Activated T-cell treated with anti-CD3 and anti-CD28 coated beads, Interleukin-2, amount 50 U/mL, for 48 hours (primary cell): Measurements from ENCODE around the gene NDUFAF3.

Source experiments
- DNase-seq, 2 experiments: peaks; one replicate each; pipeline ENCODE4 v3.0.0-alpha.2; 2020

Gene NDUFAF3

GRCh38 chr3:49019941-49020329 is 2.0 kb upstream of the NDUFAF3 start:
- no peak for DNase-seq

GRCh38 chr3:49020330-49021212 is 1.4 kb upstream of the NDUFAF3 start:
- peak; percentile 54 to 59 for DNase-seq

DNA sequence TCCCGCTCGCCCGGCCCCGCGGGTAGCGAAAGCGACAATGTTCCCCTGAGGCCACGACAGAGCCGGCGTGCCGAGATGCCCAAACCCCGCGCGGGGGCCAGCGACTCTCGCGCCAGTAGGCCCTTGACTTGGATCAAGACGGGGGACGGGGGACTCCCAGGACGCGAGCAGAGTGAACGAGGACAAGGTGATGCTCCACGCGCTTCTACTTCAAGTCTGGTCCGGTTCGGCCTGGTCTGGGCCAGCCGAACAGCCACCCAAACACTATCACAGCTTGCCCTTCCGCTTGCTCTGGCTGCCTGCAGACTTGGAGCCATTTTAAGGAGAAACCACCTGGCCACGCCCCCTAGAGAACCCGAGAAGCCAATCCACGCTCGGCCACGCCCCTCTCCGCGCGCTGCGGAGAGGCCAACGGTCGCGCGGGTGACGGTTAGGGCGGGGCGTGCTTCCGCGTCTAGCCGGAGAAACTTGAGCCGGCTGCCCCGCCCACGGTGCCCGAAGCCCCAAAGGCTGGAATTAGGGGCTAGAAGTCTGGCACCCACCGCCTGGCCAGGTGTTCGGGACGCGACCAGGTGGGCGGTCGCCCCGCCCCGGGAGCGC is 608 bp upstream of the NDUFAF3 start:
- DNase-seq: peak; percentile 99

DNA sequence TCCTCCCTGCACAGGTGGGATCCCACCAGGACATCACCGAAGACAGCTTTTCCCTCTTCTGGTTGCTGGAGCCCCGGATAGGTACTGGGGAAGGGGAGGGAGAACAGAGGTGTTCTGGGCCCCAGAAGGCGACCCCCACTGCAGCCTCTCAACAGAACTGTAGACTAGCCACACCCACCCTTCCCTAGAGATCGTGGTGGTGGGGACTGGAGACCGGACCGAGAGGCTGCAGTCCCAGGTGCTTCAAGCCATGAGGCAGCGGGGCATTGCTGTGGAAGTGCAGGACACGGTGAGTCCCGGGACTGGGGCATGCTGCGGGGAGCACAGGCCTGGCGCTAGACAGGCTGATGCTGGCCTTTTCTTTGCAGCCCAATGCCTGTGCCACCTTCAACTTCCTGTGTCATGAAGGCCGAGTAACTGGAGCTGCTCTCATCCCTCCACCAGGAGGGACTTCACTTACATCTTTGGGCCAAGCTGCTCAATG is 809 bp downstream of the NDUFAF3 start:
- peak; percentile 60 for DNase-seq

DNA sequence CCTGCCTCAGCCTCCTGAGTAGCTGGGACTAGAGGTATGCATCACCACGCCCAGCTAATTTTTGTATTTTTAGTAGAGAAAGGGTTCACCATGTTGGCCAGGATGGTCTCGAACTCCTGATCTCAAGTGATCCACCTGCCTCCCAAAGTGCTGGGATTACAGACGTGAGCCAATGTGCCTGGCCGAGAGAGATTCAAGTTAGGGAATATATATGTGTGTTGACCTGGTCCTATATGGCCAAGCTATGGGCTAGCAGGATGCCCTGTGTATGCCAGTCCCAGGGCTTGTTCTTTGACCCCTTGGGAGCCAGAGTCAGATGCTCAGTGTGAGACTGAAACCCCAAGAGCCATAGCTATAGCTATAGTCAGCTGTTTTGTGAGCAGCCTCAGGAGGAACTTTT is 1.9 kb downstream of the NDUFAF3 start:
- no peak for DNase-seq

GRCh38 chr3:49024449-49024848 is 2.5 kb downstream of the NDUFAF3 start:
- DNase-seq: no peak

DNA sequence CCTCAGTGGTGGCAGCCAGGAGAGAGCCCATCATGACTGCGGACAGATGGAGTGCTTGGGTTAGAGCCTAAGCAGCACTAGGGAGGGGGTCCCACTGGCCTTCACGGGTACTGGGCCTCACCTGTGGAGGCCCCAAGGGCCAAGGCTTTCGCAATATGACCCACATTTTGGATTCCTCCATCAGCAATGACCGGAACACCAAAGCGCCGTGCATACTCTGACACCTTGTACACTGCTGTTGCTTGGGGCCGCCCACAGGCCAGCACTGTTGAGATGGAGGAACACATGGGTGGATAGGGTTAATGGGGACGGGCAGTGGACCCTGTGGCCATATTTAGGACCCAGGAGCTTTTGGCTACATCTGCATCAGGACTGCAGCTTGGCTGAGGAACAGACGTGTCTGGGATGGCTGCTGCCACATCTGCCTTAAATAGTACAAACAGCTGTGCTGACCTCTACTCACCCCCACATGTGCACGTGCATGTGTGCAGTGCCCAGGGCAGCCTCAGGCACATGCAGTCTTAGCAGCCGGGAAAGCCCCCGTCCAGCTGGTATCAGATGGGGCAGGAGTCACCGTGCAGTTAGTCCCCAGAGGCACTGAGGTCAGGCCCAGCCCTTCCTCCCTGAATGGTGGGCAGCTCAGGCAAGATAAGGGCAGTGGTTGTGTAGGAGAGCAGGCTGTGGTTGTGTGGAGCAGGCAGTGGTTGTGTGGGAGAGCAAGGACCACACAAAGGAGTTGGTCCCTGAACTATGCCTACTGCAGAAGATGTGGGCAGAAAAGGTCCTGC is 3.3 kb downstream of the NDUFAF3 start:
- no peak for DNase-seq

DNA sequence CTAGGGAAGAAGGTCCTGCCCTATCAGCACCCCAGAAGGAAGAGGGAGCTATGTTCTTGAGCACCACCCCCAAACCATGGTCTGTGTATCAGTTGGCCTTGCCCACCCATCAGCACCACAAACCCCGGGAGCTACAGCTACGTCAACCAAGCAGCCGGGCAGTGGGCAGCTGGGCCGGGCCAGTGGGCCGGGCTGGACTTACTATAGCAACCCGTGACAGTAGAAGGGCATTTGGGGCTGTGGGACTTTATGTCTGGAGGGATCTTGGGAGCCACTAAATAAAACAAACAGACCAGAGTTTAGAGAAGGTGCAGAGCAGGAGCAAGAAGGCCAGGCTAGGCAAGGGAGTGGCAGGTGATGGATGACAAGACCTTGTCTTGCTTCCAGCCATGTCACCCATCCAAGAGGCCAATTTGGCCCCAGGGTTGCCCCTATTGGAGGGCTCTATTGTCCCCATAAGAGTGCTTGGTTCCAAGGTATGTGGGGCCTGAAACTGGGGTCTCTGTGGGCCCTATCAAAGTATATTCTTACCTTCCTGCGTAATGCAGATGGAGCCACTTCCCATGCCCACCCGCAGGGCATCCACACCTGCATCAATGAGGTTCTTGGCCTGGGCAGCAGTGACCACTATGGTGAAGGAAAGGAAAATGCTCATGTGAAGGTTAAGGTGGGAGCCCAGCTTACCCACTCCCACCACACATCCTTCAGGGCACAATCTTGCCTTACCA is 4.0 kb downstream of the NDUFAF3 start:
- no peak for DNase-seq

- no peak for DNase-seq
Measured at GRCh38 chr3:49026536-49026935, 4.6 kb downstream of the NDUFAF3 start.

DNA sequence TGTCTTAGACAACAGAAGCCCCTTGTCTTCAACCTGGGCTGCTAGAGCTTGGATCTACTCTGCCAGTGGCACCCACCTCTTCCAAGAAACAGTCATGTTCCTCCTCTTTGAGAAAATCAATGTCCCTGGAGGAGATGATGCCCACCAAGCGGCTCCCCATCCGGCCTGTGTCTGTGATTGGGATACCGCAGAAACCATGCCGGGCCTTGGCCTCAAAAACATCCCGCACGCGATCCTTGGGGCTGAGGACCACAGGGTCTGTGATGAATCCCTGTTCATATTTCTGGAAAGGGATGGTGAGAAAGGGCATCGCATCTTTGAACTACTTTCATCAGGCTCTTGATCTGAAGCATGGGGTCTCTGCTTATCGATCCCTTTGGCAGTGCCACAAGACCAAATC is 5.7 kb downstream of the NDUFAF3 start:
- no peak for DNase-seq

DNA sequence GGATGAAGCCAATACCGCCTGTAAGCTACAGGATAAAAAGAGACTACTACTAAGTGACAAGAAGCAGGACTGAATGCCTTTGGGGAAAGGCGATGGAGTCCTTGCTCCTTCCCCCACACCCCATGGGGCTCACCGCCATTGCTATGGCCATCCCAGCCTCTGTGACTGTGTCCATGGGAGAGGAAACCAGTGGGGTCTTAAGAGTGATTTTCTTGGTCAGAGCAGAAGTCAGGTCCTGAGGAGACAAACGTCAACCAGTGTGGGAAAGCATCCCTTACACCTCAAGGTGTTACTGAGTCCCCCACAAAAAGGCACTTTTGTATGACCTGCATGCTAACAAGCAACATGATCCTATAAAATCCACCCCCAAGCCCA is 6.4 kb downstream of the NDUFAF3 start:
- DNase-seq: no peak

DNA sequence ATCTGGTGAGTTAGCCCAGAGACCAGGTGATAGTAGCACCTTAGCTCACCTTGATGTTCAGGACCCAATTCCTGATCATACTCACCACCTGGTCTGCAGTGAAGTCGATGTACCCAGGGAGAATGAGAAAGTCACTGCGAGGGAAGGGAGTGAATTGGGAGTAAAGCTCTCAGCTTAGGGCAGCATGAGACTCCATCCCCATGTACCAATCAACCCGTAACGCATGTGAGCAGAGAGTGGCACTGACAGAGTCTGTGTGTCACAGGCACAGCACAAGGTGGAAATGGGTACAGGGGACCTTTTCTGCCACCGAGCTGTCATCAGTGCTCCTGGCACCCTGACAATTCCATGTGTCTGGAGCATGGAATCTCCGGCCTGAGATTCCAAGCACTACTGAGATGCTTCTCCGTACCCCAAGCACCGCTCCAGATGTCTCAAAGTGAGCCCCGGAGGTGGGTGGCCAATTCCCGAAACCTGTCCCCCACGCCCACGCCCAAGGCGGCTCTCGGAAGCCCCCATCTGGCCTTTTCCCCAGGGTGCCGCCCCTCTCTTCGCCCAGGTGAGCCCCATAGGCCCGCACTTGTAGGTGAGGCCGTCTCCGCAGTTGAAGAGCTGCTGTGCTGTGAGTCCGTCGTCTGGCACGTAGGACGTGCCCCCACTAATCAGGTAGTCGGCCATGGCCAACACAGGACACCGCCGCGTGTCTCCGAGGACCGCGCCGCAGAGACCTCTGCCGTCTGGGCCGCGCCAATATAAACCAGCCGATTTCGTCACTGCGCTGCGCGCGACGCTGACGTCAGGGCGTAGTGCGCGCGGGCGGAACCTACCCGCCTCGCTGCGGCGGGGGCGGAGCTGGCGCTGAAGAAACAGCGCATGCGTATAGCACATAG is 7.0 kb downstream of the NDUFAF3 start, which contains the start of gene IMPDH2:
Gene IMPDH2, minus strand, starts transcription at position 726 of the 890 bp plus-strand sequence. Its CDS starts 48 bp downstream, at position 678.
- DNase-seq: peak; percentile 96 to 97

DNA sequence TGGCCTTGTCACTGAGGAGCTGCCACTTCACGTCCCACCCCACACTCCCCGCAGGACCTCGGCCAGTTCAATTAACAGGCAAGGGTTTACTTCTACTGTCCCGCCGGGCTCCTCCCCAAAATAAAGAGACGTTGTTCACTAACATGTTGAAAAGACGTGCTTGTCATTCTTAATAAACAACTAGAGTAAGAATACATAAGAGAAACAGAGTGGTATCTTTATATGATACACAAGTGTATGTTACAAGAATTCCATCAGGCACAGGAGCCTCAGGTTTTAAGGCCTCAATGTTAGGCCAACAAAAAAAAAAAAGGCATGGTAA is 7.6 kb downstream of the NDUFAF3 start:
- no peak for DNase-seq

DNA sequence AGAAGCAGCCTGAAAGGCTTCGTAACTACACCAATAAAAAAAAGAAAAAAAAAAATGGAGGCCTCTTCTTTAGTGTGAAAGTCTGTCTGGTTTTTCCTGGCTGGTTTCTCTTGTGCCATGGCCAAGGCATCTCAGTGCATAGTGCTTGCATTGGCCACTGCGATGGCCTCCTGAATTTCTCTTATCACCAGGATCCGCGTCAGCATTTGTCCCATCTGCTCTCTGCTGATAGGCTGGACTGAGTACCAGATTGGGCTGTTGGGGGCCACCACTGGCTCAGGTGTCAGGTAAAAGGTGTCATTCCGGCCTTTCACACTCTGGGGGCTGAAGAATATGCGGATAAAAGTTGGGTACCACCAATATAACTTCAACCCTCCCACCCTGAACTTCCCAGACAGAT is 8.4 kb downstream of the NDUFAF3 start:
- DNase-seq: no peak

DNA sequence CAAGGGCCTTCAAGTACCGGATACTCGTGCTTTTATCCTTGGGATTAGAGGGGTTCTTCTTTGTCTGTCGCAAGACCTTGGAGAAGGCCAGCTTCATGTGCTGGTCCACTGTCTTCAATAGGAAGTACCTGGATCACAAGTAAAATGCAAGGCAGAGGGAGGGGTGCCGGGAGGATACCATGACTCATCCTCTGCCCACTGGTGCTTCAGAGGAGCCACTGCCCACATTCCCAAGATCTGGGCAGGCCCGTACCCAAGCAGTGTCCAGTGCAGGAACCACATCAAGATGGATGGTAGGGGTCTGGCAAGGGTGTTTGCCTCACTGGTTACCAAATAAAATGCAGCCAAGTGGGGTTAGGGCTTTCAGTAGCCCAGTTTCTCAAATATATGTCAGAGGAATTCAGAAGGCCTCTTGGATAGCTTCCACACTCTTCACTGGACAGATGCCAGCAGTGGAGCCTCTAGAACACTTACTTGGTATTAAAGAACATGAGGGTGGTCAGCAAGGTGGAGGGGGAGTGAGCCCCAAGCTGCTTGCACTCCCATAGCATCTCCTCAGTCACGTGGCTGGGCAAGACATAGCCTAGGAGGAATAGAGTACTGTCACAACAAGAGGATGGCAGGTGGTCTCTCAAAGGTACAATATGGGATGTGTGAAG is 10.9 kb downstream of the NDUFAF3 start:
- no peak for DNase-seq

- DNase-seq: no peak
Measured at GRCh38 chr3:49034650-49035049, 12.7 kb downstream of the NDUFAF3 start.

- DNase-seq: no peak
Measured at GRCh38 chr3:49035281-49035680, 13.4 kb downstream of the NDUFAF3 start.

DNA sequence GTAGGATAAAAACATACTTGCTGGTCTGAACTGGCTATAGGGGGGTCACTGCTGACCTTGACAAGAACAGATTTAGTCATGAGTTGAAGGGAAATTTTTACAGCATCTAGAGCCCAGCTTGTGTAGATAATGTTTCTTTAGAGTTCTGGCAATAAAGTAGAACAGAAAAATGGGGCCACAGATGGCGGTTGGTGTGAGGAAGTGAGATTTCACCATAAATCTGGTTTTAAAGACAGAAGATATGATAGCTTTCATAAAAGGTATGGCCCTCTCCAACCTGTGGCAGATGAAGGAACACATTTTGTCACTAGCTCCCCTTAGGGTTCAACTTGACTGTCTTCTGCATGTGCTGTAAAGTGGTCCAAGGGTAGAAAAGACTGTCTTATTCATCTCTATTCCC is 31.6 kb downstream of the NDUFAF3 start:
- DNase-seq: no peak

- no peak for DNase-seq
Measured at GRCh38 chr3:49054344-49054862, 32.5 kb downstream of the NDUFAF3 start.

DNA sequence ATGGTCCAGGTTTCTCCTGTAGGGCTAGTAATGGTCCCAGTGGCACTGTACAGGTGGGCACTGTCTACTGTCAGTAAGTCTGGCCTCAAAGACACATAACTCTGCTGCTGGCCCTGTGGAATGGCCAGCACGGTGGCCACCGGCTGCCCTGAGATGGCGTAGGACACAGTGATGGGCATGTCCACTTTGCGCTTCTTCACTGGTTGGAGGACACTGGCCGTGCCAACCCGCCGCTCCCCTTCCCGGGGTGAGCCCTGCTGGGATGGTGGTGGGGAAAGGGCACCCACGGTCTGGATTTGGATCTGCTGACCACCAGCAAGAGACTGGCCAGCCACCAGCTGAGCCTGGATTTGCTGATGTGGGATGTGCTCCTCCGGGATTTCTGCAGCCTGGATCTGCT is 35.3 kb downstream of the NDUFAF3 start:
- no peak for DNase-seq

GRCh38 chr3:49058011-49058410 is 36.1 kb downstream of the NDUFAF3 start:
- DNase-seq: no peak
